SH-SY5Y (cell line): ENCODE measurements around the gene NASP.

Source experiments
- GATA2 ChIP-seq: IDR thresholded peaks from 2 replicates; pipeline ENCODE4 v1.6.1; 2011; ENCODE audit warnings: mild to moderate bottlenecking, low read depth, low read length
- GATA3 ChIP-seq: IDR thresholded peaks from 2 replicates; pipeline ENCODE4 v1.6.1; 2011; ENCODE audit warnings: low read depth, mild to moderate bottlenecking, low read length, moderate library complexity

- TF ChIP-seq GATA2 (no peak), GATA3 (no peak)
These were observed 14.3 kb upstream of the NASP start for GRCh38 chr1:45569571-45569961.
